PC-9 (cell line): ENCODE results near the gene EGFR.

Experiments used
- EZH2 ChIP-seq: fragments of 200-600 bp; sonication (generic); IDR thresholded peaks from 2 replicates; pipeline ENCODE4 v1.8.0; 2017; ENCODE audit warnings: antibody characterized with exemption, low read depth
- TF ChIP-seq, protein P1 (sequence below): fragments of 200-600 bp; sonication (generic); conservative IDR thresholded peaks from 2 replicates; pipeline ENCODE4 v1.6.1; 2017; ENCODE audit warnings: mixed run types, antibody characterized with exemption, mild to moderate bottlenecking, moderate library complexity

GRCh38 chr7:55210176-55210575 is 191.4 kb downstream of the EGFR start:
- TF ChIP-seq, protein P1, sequence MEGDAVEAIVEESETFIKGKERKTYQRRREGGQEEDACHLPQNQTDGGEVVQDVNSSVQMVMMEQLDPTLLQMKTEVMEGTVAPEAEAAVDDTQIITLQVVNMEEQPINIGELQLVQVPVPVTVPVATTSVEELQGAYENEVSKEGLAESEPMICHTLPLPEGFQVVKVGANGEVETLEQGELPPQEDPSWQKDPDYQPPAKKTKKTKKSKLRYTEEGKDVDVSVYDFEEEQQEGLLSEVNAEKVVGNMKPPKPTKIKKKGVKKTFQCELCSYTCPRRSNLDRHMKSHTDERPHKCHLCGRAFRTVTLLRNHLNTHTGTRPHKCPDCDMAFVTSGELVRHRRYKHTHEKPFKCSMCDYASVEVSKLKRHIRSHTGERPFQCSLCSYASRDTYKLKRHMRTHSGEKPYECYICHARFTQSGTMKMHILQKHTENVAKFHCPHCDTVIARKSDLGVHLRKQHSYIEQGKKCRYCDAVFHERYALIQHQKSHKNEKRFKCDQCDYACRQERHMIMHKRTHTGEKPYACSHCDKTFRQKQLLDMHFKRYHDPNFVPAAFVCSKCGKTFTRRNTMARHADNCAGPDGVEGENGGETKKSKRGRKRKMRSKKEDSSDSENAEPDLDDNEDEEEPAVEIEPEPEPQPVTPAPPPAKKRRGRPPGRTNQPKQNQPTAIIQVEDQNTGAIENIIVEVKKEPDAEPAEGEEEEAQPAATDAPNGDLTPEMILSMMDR: no peak
- TF ChIP-seq EZH2: no peak
